Measurements from ENCODE around the gene PSMB9. TPM values are rescaled to one million over a fixed set of nuclear protein-coding genes. Genes with fewer than 3 reads are reported as not detected.

The PSMB9 gene
- total and polyA plus RNA-seq, 8 donors, result 5.4 to 107 (median 13.5) TPM

DNA sequence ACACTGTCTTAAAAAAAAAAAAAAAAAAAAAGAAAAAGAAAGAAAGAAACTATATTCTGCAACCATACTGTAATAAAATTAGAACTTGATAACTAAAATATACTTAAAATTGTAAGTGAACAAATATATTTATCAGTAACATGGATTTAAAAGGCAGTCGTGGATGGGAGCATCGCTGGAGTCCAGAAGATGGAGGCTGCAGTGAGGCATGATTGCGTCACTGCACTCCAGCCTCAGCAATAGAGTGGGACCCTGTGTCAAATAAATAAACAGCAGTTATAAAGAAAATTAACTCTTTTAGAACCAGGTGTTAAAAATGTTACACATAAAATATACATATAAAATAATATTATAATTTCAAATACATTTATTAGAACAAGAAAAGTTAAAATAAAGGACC is 8.7 kb downstream of the PSMB9 start:
- 50 to 73% (median 61%) methylated on average over 3 of the region's 3 CpGs for WGBS, 5 donors
- no peak for TF ChIP-seq POLR2A (IDR thresholded peaks at IDR 0.05)
- TF ChIP-seq POLR2AphosphoS5 (IDR thresholded peaks at IDR 0.05), result no peak
- no peak for TF ChIP-seq EP300 (IDR thresholded peaks at IDR 0.05)
- TF ChIP-seq, protein P1, sequence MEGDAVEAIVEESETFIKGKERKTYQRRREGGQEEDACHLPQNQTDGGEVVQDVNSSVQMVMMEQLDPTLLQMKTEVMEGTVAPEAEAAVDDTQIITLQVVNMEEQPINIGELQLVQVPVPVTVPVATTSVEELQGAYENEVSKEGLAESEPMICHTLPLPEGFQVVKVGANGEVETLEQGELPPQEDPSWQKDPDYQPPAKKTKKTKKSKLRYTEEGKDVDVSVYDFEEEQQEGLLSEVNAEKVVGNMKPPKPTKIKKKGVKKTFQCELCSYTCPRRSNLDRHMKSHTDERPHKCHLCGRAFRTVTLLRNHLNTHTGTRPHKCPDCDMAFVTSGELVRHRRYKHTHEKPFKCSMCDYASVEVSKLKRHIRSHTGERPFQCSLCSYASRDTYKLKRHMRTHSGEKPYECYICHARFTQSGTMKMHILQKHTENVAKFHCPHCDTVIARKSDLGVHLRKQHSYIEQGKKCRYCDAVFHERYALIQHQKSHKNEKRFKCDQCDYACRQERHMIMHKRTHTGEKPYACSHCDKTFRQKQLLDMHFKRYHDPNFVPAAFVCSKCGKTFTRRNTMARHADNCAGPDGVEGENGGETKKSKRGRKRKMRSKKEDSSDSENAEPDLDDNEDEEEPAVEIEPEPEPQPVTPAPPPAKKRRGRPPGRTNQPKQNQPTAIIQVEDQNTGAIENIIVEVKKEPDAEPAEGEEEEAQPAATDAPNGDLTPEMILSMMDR (IDR thresholded peaks at IDR 0.05), result no peak
- no peak overlapping the region for H3K27ac ChIP-seq
- H3K9me3 ChIP-seq, result no peaks in the 10 kb centered on the region
- DNase-seq, result no peak
- H3K27me3 ChIP-seq, result no peaks in the 10 kb centered on the region
- peaks cover 0 to 9% (median 3%) of the 10 kb centered on the region in 4 donors for H3K4me1 ChIP-seq
- H3K4me3 ChIP-seq, result no peak overlapping the region
- H3K36me3 ChIP-seq, result peaks cover 3 to 30% (median 26%) of the 10 kb centered on the region in 4 donors
- intact Hi-C loops (cut with DNase I; ENCODE audit: low total_unique reads), result no loop called here

DNA sequence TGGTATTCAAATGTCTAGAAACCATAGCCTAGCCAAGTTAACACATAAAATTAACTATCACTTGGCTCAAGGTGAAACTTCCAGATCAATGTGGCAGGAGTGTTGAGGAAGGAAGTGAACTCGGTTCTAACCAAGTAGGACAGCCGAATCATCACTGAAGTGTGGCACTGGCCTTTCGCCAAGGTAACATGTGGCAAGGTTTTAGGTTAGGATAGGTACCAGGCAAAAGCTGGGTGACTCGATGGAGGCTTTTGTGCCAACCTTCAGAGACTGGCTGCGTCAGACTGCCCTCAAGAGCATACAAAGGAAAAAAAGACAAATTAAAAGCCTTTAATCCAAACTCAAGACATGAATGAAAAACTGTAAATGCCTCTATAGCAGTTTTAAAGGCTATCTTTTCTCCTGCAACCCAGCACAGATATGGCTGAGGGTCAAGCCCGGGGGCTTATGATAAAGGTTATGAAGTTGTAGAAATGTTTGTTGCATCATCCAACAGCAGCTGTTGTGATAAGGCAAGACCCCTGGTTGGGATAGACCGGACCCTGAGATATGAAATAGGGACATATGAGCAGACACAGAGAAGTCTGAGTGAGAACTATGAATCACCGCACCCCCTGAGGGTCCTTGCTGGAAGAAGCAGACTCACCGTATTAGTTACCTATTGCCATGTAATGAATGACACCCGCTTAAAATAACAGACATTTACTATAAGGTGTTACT is 11.9 kb downstream of the PSMB9 start:
- Histone ChIP-seq H3K27ac (no peak overlapping the region), H3K4me1 (peaks cover 0 to 16% (median 9%) of the 10 kb centered on the region in 4 donors), H3K9me3 (no peaks in the 10 kb centered on the region), H3K4me3 (no peak overlapping the region), H3K36me3 (no peaks in the 10 kb centered on the region), H3K27me3 (peaks cover 0 to 12% (median 0%) of the 10 kb centered on the region in 3 donors)
- intact Hi-C loops (cut with DNase I; ENCODE audit: low total_unique reads), result no loop called here
- no peak for DNase-seq
- no peak for TF ChIP-seq POLR2AphosphoS5 (IDR thresholded peaks at IDR 0.05)
- no peak for TF ChIP-seq POLR2A (IDR thresholded peaks at IDR 0.05)
- TF ChIP-seq, protein P1 (IDR thresholded peaks at IDR 0.05), result no peak
- no peak for TF ChIP-seq EP300 (IDR thresholded peaks at IDR 0.05)
- WGBS, 5 donors, result 59 to 74% (median 65%) methylated on average over 10 of the region's 10 CpGs

DNA sequence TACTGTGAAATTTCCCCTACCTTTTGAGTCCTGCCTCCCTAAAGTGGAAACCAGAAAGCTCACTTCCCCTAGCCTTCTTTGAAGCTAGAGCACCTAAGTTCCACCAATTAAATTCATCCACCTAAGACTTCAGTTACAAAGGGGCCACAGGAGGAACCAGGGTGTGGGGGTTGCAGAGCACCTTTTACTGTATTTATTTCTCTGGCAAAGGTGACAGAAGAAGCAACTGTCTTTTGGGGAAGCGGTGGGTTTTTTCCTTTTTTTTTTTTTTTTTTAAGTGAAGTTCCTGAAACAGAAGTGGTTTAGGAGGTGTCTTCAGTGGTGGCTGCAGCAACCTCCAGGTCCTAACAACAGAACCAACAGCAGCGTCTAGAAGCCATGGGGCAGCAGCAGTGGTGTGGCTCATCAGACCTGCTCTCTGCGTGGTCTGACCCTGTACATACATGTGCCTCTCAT is 13.1 kb downstream of the PSMB9 start:
- peak overlapping the region in 1 of 5 donors; percentile 33 for H3K27ac ChIP-seq
- no peaks in the 10 kb centered on the region for H3K36me3 ChIP-seq
- no peak overlapping the region for H3K4me3 ChIP-seq
- intact Hi-C loops (cut with DNase I; ENCODE audit: low total_unique reads), result no loop called here
- 51 to 66% (median 55%) methylated on average over 3 of the region's 3 CpGs for WGBS, 5 donors
- TF ChIP-seq POLR2AphosphoS5 (IDR thresholded peaks at IDR 0.05), result no peak
- no peak for TF ChIP-seq EP300 (IDR thresholded peaks at IDR 0.05)
- no peak for TF ChIP-seq POLR2A (IDR thresholded peaks at IDR 0.05)
- TF ChIP-seq, protein P1 (IDR thresholded peaks at IDR 0.05), result no peak
- DNase-seq, result no peak
- H3K4me1 ChIP-seq, result peaks cover 0 to 12% (median 9%) of the 10 kb centered on the region in 4 donors
- peaks cover 0 to 12% (median 0%) of the 10 kb centered on the region in 3 donors for H3K27me3 ChIP-seq
- H3K9me3 ChIP-seq, result no peaks in the 10 kb centered on the region

DNA sequence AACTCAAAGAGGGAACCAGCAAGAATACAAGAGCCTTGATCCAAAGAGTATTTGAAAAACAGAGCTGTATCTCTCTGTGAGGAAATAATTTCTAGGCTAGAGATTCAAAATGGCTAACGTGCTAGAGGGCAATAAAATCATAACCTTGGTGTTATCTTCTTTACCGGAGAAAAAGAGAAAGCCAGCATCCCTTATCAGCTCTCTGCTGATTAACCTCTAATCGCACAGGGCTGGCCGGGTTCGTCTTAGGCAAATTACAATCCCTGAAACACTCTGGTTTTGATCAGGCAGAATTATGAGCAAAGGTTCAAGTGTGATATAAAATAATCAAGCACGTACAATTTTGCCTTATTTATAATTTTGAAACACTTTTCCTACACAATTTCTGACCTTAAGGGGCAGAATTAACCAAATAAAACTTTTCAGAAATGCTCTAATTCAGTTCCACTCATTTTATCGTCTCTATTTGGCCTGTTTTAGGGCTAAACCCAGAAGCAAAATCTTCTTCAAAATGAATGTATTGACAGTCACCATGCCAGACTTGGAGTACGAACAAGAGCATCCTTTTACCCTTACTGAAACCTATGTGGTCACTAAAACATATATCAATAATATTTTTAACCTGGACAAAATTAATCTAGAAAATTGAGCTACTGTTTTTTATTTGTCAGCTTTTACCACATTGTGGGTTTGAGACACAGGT is 13.7 kb downstream of the PSMB9 start:
- TF ChIP-seq EP300 (IDR thresholded peaks at IDR 0.05), result no peak
- TF ChIP-seq, protein P1 (IDR thresholded peaks at IDR 0.05), result no peak
- no peak for TF ChIP-seq POLR2A (IDR thresholded peaks at IDR 0.05)
- no peak for TF ChIP-seq POLR2AphosphoS5 (IDR thresholded peaks at IDR 0.05)
- Histone ChIP-seq H3K9me3 (no peaks in the 10 kb centered on the region), H3K4me3 (no peak overlapping the region), H3K27ac (peak overlapping the region in 1 of 5 donors; percentile 33), H3K36me3 (no peaks in the 10 kb centered on the region), H3K27me3 (peaks cover 0 to 12% (median 0%) of the 10 kb centered on the region in 3 donors), H3K4me1 (peaks cover 0 to 12% (median 9%) of the 10 kb centered on the region in 4 donors)
- WGBS, 5 donors, result 29 to 46% (median 32%) methylated on average over 8 of the region's 8 CpGs
- intact Hi-C loops (cut with DNase I; ENCODE audit: low total_unique reads), result no loop called here
- no peak for DNase-seq
